GM18861 (cell line): ENCODE measurements around the gene RGS18.
"Not testable (repeated sequence)": the region's sequence is repeated elsewhere in the genome, so short reads cannot be mapped to it uniquely, and the experiment has no call there.

Experiments
- ATAC-seq: cut with Tn5 transposase; IDR thresholded peaks from one replicate; pipeline ENCODE4 v1.9.1; 2021; ENCODE audit not compliant: unreplicated experiment

The RGS18 gene

DNA sequence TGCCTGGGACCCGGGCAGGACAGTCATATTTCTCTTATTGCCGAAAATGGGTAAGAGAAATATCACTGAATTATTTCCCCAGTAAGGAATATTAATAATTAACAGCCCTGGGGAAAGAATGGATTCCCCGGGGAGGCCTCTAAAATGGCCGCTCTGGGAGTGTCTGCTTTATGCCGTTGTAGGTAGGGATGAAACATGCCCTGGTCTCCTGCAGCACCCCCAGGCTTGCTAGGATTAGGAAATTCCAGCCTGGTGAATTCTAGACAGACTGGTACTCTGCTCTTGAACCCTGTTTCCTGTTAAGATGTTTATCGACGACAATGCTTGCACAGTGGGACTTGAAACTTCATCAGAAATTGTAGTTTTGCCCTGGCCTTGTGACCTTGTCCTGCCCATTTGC, 6.7 kb downstream of the RGS18 start:
- ATAC-seq = not testable (repeated sequence)

- no peak for ATAC-seq
Observed at GRCh38 chr1:192167011-192167410, 8.7 kb downstream of the RGS18 start.

DNA sequence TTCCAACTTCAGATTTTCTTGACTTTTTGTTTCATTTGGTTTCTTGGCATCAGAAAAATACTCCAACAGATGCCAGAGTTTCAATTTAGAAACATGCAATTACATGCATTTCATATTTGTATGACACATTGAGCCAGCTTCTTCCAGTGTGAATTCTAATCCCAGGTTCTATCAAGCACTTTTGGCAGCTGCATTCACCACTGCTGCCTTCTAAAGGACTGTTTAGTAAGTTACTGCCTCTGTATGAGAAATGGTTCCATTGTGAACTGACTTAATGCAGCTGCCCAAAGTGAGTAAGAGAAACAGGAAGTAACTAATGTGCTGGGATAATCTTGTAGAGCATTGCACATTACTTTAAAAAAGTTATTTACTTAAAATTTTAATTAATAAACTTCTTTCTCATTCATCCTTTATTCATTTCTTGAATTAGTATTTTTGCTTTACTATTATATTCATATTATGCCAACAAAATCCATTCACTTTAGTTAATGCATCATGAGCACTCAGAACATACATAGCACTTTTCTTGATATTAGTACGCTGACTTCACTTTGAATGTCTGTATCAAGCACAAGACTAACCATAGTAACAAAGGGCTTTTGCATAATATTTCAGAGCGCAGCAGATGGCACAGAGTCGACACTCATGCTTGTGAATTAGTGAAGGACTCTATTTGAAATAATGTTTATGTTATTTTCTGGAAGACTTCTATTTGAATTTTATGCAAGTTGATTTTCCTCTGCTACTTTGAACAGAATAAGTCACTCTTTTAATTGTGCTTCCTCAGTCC, 9.8 kb downstream of the RGS18 start:
- ATAC-seq = no peak

DNA sequence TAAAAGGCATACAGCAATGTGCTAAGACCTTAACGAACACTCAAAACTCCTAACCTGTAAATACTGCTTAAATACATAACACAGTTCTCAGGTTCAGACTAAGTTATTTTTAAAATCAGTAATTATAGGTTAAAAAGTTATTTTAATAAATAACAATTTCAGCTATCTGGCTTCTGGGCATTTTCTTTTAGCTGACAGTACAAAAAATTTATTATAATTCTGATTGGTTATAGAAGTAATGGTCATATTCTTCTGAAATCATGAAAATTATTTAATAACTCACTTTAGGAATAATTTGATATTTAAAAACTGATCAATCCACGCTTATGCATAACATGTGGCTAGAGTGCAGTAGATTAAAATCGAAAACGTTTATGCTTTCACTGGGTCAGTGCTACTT, 10.7 kb downstream of the RGS18 start:
- no peak for ATAC-seq

DNA sequence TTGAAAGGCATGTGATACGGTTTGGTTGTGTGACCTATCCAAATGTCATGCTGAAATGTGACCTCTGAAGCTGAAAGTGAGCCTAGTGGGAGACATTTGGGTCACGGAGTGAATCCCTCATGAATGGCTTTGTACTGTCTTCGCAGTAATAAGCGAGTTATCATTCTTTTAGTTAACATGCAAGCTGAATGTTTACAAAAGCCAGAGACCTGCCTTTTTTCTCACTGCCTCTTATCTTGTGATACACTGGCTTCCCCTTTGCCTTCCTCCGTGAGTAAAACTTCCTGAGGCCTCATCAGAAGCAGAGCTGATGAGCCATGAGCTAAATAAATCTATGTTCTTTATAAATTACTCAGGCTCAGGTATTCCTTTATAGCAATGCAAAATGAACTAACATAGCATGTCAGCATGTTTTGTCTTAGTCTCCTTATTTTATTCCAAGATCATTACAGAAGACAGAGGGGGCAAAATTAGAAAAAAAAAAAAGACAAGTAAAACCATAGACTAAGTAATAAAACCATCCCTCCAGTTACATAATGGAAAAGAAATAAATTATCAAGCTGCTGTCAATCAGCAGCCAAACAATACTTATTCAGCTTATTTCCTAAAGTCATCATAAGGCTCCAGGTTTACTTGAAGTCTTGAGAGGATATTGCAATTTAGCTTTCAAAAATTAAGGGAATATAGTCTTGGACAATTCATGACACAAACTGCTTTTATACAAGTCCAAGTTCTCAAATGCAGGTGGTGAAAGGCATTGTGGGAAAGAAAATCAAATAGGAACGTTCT, 12.1 kb downstream of the RGS18 start:
- ATAC-seq = no peak

DNA sequence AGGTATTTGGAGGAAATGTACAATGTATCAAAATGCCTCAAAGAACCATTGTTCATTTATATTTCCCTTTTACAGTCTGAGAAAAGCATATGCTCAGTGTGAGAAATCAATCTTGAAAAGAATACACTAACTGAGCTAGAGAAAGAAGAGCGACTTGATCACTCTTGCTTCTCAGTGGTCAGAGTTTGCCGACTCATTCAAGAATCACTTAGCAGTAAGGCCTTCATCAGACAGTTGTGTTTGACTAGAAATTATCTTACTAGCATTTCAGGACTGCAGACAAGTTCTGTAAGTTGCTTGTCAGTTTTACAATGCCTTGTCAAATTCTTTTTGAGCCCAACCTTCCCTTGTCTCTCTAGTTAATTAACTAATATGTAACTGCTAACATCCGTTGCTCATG, 12.9 kb downstream of the RGS18 start:
- no peak for ATAC-seq

- ATAC-seq = no peak
Observed at GRCh38 chr1:192175971-192176370, 17.7 kb downstream of the RGS18 start.

DNA sequence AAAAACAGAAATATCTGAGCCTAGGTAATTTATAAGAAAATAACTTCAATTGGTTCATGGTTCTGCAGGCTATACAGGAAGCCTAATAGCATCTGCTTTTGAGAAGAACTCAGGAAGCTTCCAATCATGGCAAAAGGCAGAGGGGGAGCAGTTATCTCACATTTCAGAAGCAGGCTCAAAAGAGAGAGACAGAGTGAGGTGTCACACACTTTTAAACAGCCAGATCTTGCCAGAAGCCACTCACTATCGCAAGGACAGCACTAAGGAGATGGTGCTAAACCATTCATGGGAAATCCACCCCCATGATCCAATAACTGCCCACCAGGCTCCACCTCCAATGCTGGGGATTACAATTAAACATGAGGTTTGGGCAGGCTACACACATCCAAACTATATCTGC, 25.5 kb downstream of the RGS18 start:
- ATAC-seq = no peak

DNA sequence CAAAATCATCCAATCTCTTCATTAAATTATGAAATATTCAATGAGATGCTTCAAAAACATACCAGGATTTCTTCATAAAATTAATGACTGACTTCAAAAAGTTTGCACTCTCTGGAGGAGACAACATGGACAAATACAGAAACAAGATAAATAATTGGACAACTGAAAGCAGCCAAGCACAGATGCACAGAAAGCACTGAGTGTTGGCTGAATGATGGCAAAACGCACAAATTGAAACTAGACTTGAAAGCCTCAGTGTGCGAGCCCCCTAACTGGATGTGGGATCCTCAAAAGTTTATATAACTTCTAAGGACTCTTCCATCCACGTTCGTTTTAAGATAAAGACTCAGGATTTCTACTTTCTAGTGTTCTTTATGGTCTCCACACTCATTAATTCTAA, 27.9 kb downstream of the RGS18 start:
- ATAC-seq = no peak

DNA sequence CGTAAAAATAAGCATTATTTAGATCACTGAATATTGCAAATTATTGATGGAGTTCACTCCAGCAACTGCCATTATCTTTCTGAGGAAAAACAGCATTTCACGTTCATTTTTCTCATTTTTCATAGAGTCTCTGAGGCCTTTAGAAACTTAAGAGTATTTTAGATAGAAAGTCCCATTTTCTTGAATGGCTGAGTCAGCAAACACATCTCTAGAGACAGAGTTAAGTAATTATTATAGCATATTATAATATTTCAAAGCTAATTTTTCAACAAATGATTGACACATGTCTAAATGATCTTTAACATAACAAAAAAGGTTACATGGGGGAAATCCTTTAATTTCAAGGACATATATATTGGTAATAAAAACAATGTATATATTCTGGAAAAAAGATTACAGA, 31.8 kb downstream of the RGS18 start:
- no peak for ATAC-seq

DNA sequence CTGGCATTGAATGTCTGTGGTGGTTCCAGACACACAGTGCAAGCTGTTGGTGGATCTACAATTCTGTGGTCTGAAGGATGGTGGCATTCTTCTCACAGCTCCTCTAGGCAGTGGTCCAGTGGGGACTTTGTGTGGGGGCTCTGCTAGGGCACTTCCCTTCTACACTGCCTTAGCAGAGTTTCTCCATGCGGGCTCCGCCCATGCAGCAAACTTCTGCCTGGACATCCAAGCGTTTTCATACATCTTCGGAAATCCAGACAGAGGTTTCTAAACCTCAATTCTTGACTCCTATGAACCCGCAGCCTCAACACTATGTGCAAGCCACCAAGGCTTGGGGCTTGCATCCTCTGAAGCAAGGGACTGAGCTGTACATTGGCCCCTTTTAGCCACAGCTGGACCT, 43.0 kb downstream of the RGS18 start:
- ATAC-seq = no peak

- ATAC-seq = no peak
Observed at GRCh38 chr1:192224396-192224795, 66.1 kb downstream of the RGS18 start.

DNA sequence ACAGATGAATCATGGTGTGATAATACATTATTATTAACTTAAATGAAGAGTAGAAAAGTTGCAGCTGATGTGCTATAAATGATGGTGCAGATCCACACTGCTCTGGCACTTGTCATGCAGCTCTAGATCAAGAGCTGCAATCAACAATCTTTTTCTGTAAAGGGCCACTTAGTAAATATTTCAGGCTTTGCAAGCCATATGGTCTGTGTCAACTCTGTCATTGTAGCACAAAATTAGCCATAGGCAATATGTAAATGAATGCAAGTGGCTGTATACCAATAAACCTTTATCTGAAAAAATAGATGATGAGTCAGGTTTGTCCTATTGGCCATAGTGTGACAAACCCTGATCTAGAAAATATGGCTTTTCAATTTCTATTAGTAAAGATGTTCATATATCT, 66.6 kb downstream of the RGS18 start:
- ATAC-seq = no peak

DNA sequence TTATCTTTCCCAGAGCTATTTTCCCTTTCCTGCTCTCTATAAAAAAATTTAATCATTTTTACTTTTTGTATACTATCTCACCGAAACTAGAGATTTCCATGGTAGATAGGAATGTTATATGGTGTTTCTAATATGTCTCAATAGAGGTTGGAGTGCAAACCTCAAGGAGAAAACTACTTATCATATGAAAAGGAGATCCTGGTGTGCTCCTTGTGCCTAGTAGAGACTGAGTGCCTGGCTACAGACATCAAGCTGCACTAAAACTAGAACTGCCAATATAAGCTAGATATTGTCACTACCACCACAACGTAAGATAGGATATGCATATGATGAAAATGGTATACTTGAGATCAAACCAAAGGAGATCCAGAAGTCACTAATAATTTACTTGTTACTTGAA, 67.0 kb downstream of the RGS18 start:
- ATAC-seq = no peak

DNA sequence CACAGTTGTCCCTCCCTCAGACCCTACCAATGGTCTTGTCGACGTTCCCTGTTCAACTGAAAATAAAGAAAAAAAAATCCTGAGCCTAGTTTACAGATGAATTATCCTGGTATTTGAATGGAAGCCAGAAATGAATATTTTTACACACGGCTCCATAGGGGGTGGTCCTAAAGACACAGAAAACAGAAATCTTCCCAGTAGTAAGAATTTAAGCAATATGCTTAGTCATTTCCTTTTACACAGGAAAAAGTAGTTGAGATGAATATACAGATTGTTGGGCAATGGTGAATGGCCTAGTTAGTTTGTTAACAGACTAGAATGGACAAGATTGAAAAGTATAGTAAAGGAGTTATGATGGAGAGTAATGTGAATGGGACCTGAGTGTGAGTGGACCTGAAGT, 67.4 kb downstream of the RGS18 start:
- ATAC-seq = no peak

DNA sequence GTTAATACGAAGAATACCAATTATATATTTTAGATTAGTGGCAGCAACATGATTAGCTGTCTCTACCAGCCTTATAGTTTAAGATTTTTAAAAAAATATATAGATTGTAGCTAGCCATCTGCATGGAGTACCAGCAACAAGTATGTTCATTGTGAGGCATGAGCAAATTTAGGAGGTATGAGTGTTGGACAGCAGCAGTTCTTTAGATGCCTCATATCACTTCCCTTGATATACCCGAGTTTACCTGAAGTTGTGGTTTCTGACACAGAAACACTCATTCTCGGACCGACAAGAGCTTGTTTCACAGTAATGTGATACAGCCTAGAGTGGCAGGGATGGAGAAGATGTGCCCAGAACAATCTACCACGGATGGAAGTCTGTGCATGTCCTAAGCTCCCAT, 69.1 kb downstream of the RGS18 start:
- no peak for ATAC-seq

DNA sequence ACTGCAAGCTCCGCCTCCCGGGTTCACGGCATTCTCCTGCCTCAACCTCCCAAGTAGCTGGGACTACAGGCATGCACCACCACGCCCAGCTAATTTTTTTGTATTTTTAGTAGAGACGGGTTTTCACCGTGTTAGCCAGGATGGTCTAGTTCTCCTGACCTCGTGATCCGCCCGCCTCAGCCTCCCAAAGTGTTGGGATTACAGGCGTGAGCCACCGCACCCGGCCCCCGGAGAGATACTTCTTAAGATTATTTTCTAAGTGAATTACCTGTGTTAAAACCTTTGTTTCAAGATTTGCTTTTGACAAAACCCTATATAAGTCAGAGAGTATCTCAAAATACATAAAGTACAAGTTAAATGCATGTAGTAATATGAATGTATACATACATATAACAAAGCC, 69.7 kb downstream of the RGS18 start:
- ATAC-seq = not testable (repeated sequence)

GRCh38 chr1:192232817-192233417, 74.7 kb downstream of the RGS18 start:
- ATAC-seq = no peak

- no peak for ATAC-seq
Observed at GRCh38 chr1:192235127-192235526, 76.9 kb downstream of the RGS18 start.
